ENCODE results near the gene CNTFR.

CNTFR gene

GRCh38 chr9:34566972-34567371, 22.6 kb downstream of the CNTFR start:
- CTCF ChIA-PET: no interaction called here
- TF ChIP-seq TARDBP (IDR thresholded peaks at IDR 0.05) (no peak), FOXM1 (IDR thresholded peaks at IDR 0.05; ENCODE audit: borderline replicate concordance) (no peak), FOXA1 (IDR thresholded peaks at IDR 0.05) (no peak), SUZ12 (IDR thresholded peaks at IDR 0.05) (no peak)
- no peak for DNase-seq (ENCODE audit: extremely low spot score)
- POLR2A ChIA-PET: no interaction called here

- ChIA-PET POLR2A (no interaction called here), CTCF (no interaction called here)
- DNase-seq (ENCODE audit: extremely low spot score): no peak
- TF ChIP-seq L3MBTL2 (conservative IDR thresholded peaks at IDR 0.05): no peak
- TF ChIP-seq SUZ12 (IDR thresholded peaks at IDR 0.05): no peak
- no peak for TF ChIP-seq NFRKB (IDR thresholded peaks at IDR 0.05)
- TF ChIP-seq ZNF384 (IDR thresholded peaks at IDR 0.05): no peak
- no peak for TF ChIP-seq PKNOX1 (IDR thresholded peaks at IDR 0.05)
- no peak for TF ChIP-seq HDGF (IDR thresholded peaks at IDR 0.05; ENCODE audit: borderline replicate concordance)
- no peak for TF ChIP-seq FOXK2 (IDR thresholded peaks at IDR 0.05)
- no peak for TF ChIP-seq ARNT (IDR thresholded peaks at IDR 0.05)
- TF ChIP-seq BHLHE40 (IDR thresholded peaks at IDR 0.05; ENCODE audit: borderline replicate concordance): no peak
- TF ChIP-seq CTBP1 (IDR thresholded peaks at IDR 0.05; ENCODE audit: borderline replicate concordance): no peak
Observed at GRCh38 chr9:34566322-34566721, 23.2 kb downstream of the CNTFR start.

- DNase-seq (ENCODE audit: extremely low spot score): no peak
- ChIA-PET POLR2A (no interaction called here), CTCF (no interaction called here)
- TF ChIP-seq FOXA1 (IDR thresholded peaks at IDR 0.05): no peak
- no peak for TF ChIP-seq ARNT (IDR thresholded peaks at IDR 0.05)
- no peak for TF ChIP-seq FOXK2 (IDR thresholded peaks at IDR 0.05)
- TF ChIP-seq NFRKB (IDR thresholded peaks at IDR 0.05): no peak
- no peak for TF ChIP-seq LEF1 (IDR thresholded peaks at IDR 0.05; ENCODE audit: borderline replicate concordance)
- TF ChIP-seq PKNOX1 (IDR thresholded peaks at IDR 0.05): no peak
- no peak for TF ChIP-seq SP1 (IDR thresholded peaks at IDR 0.05)
- TF ChIP-seq ELF4 (IDR thresholded peaks at IDR 0.05): no peak
- no peak for TF ChIP-seq FOXM1 (IDR thresholded peaks at IDR 0.05; ENCODE audit: borderline replicate concordance)
- TF ChIP-seq CTBP1 (IDR thresholded peaks at IDR 0.05; ENCODE audit: borderline replicate concordance): no peak
- no peak for TF ChIP-seq SUZ12 (IDR thresholded peaks at IDR 0.05)
- TF ChIP-seq L3MBTL2 (conservative IDR thresholded peaks at IDR 0.05): no peak
- no peak for TF ChIP-seq TARDBP (IDR thresholded peaks at IDR 0.05)
- TF ChIP-seq BHLHE40 (IDR thresholded peaks at IDR 0.05; ENCODE audit: borderline replicate concordance): no peak
- no peak for TF ChIP-seq HDGF (IDR thresholded peaks at IDR 0.05; ENCODE audit: borderline replicate concordance)
Observed at GRCh38 chr9:34565856-34566255, 23.7 kb downstream of the CNTFR start.

- TF ChIP-seq ELF4 (IDR thresholded peaks at IDR 0.05) (no peak), FOXA1 (IDR thresholded peaks at IDR 0.05) (no peak), LEF1 (IDR thresholded peaks at IDR 0.05; ENCODE audit: borderline replicate concordance) (no peak), L3MBTL2 (conservative IDR thresholded peaks at IDR 0.05) (no peak), PKNOX1 (IDR thresholded peaks at IDR 0.05) (no peak), SP1 (IDR thresholded peaks at IDR 0.05) (no peak), ARNT (IDR thresholded peaks at IDR 0.05) (no peak), BHLHE40 (IDR thresholded peaks at IDR 0.05; ENCODE audit: borderline replicate concordance) (no peak), NFRKB (IDR thresholded peaks at IDR 0.05) (no peak), TARDBP (IDR thresholded peaks at IDR 0.05) (no peak), ZNF384 (IDR thresholded peaks at IDR 0.05) (no peak), SUZ12 (IDR thresholded peaks at IDR 0.05) (no peak), HDGF (IDR thresholded peaks at IDR 0.05; ENCODE audit: borderline replicate concordance) (no peak), CTBP1 (IDR thresholded peaks at IDR 0.05; ENCODE audit: borderline replicate concordance) (no peak), FOXK2 (IDR thresholded peaks at IDR 0.05) (no peak), FOXM1 (IDR thresholded peaks at IDR 0.05; ENCODE audit: borderline replicate concordance) (no peak)
- no peak for DNase-seq (ENCODE audit: extremely low spot score)
- POLR2A ChIA-PET: no interaction called here
- CTCF ChIA-PET: no interaction called here
Observed at GRCh38 chr9:34564617-34565016, 24.9 kb downstream of the CNTFR start.

GRCh38 chr9:34563262-34563661, 26.3 kb downstream of the CNTFR start:
- DNase-seq (ENCODE audit: extremely low spot score): no peak
- ChIA-PET CTCF (interaction anchor here (0.6 to 1.2 kb wide), 2 partner anchors 9 to 28 kb away, joined by 3 to 4 read pairs; no protein-coding TSS in a partner anchor), POLR2A (no interaction called here)
- TF ChIP-seq SP1 (IDR thresholded peaks at IDR 0.05) (no peak), FOXM1 (IDR thresholded peaks at IDR 0.05; ENCODE audit: borderline replicate concordance) (no peak), LEF1 (IDR thresholded peaks at IDR 0.05; ENCODE audit: borderline replicate concordance) (no peak)

- DNase-seq (ENCODE audit: extremely low spot score): peak; percentile 35
- CTCF ChIA-PET: interaction anchor here (0.6 kb wide), 1 partner anchor 374 kb away, joined by 3 read pairs; no protein-coding TSS in a partner anchor
- TF ChIP-seq LEF1 (IDR thresholded peaks at IDR 0.05; ENCODE audit: borderline replicate concordance) (no peak), TARDBP (IDR thresholded peaks at IDR 0.05) (no peak), ELF4 (IDR thresholded peaks at IDR 0.05) (no peak), HDGF (IDR thresholded peaks at IDR 0.05; ENCODE audit: borderline replicate concordance) (no peak), CTBP1 (IDR thresholded peaks at IDR 0.05; ENCODE audit: borderline replicate concordance) (no peak), FOXM1 (IDR thresholded peaks at IDR 0.05; ENCODE audit: borderline replicate concordance) (no peak), FOXA1 (IDR thresholded peaks at IDR 0.05) (no peak), PKNOX1 (IDR thresholded peaks at IDR 0.05) (no peak), SP1 (IDR thresholded peaks at IDR 0.05) (no peak), FOXK2 (IDR thresholded peaks at IDR 0.05) (no peak), SUZ12 (IDR thresholded peaks at IDR 0.05) (no peak), BHLHE40 (IDR thresholded peaks at IDR 0.05; ENCODE audit: borderline replicate concordance) (no peak), ZNF384 (IDR thresholded peaks at IDR 0.05) (no peak), ARNT (IDR thresholded peaks at IDR 0.05) (no peak)
- POLR2A ChIA-PET: no interaction called here
Observed at GRCh38 chr9:34562135-34562745, 27.3 kb downstream of the CNTFR start.
